Measurements from ENCODE around the gene ELP4.
"Not testable (repeated sequence)": the region's sequence is repeated elsewhere in the genome, so short reads cannot be mapped to it uniquely, and the experiment has no call there.

Gene ELP4

GRCh38 chr11:31509429-31510345 is at the start of gene ELP4, which contains the start of gene IMMP1L:
Gene ELP4 (plus strand): TSS chr11:31509767. CDS start chr11:31509785, 18 bp downstream.
Gene IMMP1L (minus strand): TSS chr11:31509622. CDS start chr11:31463276, 46,346 bp downstream.
- peak; percentile 100 for DNase-seq (ENCODE audit: low spot score)

GRCh38 chr11:31464436-31464835 is 45.1 kb upstream of the ELP4 start:
- no peak for DNase-seq (ENCODE audit: low spot score)

- no peak for DNase-seq (ENCODE audit: low spot score)
These were observed 35.5 kb upstream of the ELP4 start for GRCh38 chr11:31474083-31474482.

GRCh38 chr11:31477528-31478222 is 31.9 kb upstream of the ELP4 start:
- DNase-seq (ENCODE audit: low spot score): no peak

- DNase-seq (ENCODE audit: low spot score): no peak
These were observed 31.4 kb upstream of the ELP4 start for GRCh38 chr11:31478223-31478590.

GRCh38 chr11:31479066-31479465 is 30.5 kb upstream of the ELP4 start:
- DNase-seq (ENCODE audit: low spot score): no peak

- DNase-seq (ENCODE audit: low spot score): no peak
These were observed 28.6 kb upstream of the ELP4 start for GRCh38 chr11:31480930-31481329.

GRCh38 chr11:31484497-31484896 is 25.1 kb upstream of the ELP4 start:
- no peak for DNase-seq (ENCODE audit: low spot score)

GRCh38 chr11:31487848-31488247 is 21.7 kb upstream of the ELP4 start:
- peak; percentile 24 for DNase-seq (ENCODE audit: low spot score)

- DNase-seq (ENCODE audit: low spot score): no peak
These were observed 17.1 kb upstream of the ELP4 start for GRCh38 chr11:31492320-31492913.

GRCh38 chr11:31493235-31493634 is 16.3 kb upstream of the ELP4 start:
- DNase-seq (ENCODE audit: low spot score): no peak

- DNase-seq (ENCODE audit: low spot score): not testable (repeated sequence)
These were observed 15.8 kb upstream of the ELP4 start for GRCh38 chr11:31493762-31494161.

- no peak for DNase-seq (ENCODE audit: low spot score)
These were observed 9.9 kb upstream of the ELP4 start for GRCh38 chr11:31499576-31500178.

- no peak for DNase-seq (ENCODE audit: low spot score)
These were observed 9.0 kb upstream of the ELP4 start for GRCh38 chr11:31500560-31500959.

- DNase-seq (ENCODE audit: low spot score): no peak
These were observed 527 bp upstream of the ELP4 start for GRCh38 chr11:31509051-31509428.

- no peak for DNase-seq (ENCODE audit: low spot score)
These were observed 2.5 kb downstream of the ELP4 start for GRCh38 chr11:31512117-31512516.

- DNase-seq (ENCODE audit: low spot score): no peak
These were observed 12.1 kb downstream of the ELP4 start for GRCh38 chr11:31521497-31522150.

GRCh38 chr11:31529189-31529588 is 19.6 kb downstream of the ELP4 start:
- no peak for DNase-seq (ENCODE audit: low spot score)

GRCh38 chr11:31529701-31530100 is 20.1 kb downstream of the ELP4 start:
- no peak for DNase-seq (ENCODE audit: low spot score)

GRCh38 chr11:31531293-31531692 is 21.7 kb downstream of the ELP4 start:
- no peak for DNase-seq (ENCODE audit: low spot score)

- no peak for DNase-seq (ENCODE audit: low spot score)
These were observed 25.9 kb downstream of the ELP4 start for GRCh38 chr11:31535479-31535878.

GRCh38 chr11:31542862-31543261 is 33.3 kb downstream of the ELP4 start:
- DNase-seq (ENCODE audit: low spot score): no peak
